ENCODE data around the gene HIVEP3.

HIVEP3 gene

DNA sequence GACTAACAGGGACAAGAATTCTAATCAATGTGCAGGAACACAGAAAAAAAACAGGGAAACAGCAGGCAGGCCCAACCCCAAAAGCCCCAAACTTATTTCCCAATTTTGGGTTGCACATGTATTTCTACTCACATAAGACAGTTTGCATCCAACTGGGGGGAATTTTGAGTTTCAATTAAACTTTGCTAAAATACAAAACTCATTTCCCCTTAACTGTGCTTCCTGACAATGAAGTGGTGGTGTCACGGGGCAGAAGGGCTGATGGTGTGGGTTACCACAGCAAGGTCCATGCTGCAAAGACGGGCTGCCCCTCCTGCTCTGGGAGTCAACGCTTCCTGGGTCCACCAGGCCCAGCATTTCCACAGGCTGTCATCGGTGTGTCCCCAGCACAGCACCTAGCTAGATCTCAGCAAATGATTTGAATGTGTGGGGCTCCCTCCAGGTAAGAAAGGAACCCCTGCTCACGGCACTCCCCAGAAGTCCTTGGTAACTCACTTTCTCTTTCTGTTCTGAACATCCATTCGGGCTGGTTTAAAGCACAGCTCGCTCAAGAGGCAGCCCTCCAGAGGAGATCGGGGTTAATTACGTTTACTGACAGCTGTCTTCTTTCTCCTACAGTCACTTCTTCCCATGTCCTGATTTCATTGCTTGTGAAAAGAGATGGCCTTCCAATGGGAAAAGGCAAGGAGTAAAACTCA lies 27.4 kb downstream of the HIVEP3 start:
- DNase-seq, result peak; percentile 78

DNA sequence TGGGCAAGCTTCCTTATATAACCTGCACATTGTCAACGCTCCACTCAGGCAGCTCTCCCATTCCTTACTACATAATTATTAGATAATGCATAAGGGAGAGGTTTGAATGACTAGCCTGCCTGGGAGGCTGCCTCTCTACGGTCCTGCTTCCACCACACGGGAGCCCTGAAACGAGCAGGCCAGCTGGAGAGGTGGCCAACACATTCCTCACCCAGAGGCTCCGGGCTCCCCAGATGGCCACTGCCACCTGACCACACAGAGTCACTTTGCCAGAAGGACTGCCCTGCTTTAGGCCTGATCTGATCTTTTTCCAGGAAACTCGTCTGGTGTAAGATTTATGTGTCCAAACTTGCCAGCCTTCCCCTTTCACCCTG lies 27.9 kb downstream of the HIVEP3 start:
- DNase-seq, result no peak

DNA sequence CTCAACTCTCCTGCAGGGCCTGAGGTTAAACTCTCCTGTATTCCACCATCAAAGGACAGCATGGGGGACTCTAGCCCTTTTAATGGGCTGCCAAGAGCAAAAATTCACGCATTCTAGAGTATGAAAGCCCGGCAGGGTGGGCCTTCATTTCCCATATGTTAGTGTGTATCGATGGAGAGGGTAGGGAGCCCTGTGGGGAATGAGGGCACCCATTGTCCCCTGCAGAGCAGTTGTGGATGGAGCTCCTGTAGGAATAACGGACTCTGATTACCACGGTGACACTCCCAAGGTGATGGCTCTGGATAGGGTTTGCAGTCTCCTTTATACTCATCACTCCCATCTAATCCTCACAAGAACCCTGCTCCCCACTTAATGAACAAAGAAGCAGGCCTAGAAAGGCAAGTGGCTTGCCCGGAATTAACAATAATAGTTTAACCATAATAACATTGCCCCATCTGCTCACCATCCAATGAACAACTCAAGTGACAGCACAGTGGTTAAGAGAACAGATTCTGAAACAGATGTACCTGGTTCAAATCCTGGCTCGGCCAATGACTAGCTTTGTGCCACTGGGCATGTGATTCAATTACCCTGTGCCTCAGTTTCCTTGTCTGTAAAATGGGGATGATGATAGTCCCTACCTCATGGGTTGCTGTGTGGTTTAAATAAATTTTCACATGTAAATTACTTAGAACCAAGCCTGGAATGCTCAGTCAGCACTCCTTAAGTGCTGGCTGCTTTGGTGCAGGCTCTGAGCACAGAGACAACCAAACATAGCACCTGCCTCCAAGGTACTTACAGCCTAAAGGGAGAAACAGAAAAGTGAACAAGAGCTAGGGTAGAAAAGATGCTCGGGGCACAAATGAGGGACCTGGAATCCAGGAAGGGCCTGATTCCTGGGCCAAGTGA lies 29.0 kb downstream of the HIVEP3 start:
- DNase-seq, result no peak

DNA sequence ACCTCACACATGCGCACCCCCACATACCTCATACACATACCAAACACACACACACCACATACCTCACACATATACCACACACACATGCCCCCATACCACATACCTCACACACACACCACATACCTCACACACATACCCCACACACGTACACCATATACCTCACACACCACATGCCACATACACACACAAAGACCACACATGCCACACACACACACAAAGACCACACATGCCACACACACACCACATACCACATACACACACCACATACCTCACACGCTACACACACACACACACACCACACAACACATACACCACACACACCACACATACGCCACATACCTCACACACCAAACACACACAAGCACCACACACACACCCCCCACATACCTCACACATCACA lies 30.0 kb downstream of the HIVEP3 start:
- no peak for DNase-seq

DNA sequence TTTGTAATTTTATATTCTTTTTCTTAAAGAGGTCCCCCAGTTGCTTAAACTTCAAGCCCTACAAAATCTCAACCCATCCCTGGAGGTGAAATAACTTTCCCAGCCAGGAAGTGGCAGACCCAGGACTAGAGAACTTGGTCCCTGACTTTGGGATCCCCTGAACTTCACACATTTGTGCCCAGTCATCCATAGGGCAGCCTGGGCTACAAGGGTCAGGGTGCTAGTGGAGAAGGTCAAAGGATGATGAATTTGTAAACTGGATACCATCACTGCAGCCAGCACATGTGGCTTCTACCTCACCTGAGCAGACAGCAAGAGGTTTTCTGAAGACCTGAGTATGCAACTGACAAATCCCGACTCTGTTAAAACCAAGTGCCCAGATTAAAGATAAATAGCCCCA lies 31.4 kb downstream of the HIVEP3 start:
- DNase-seq, result no peak

DNA sequence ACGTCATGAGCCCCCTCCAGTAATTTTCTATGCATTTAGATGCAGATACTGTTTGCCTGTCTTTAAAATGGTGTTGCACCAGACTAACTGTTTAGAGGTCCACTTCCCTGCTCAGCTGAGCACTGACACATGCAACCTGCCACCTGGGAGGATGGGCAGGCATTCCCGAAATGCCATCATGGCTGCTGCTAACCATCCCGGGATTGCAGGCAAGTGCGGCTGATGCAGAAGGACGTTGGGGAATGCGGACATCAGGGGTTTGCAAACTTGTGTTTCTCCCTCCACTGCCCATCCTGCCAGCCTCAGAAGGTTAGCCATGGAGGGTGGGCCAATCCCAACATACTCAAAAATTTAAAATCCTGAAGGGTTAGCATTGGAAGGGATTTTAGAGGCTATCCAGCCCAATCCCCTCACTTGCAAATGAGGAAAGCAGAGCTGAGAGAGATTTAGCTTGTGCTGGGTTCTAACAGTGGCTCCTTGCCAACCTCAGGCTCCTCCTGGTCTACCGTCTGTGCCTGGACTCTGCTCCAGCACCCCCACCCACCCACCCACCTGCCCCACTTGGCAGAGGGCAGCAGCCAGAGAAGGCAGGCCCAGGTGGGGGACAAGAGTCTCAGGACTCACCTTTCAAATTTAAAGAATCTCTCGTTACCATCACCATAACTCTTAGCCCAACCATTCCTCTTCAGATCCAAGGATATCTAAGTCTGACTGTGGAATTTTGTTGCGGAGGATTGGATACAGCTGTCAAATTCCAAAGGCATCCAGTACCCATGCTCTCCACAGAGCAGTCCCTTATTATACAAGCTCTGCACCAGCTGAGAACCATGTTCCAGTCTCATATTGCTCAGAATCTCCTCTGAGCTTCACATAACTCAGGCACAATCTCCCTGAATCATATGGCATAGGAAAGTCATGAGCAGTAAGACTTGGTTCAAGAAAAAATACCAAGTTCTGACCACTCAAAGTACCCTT lies 34.2 kb downstream of the HIVEP3 start:
- DNase-seq, result no peak

DNA sequence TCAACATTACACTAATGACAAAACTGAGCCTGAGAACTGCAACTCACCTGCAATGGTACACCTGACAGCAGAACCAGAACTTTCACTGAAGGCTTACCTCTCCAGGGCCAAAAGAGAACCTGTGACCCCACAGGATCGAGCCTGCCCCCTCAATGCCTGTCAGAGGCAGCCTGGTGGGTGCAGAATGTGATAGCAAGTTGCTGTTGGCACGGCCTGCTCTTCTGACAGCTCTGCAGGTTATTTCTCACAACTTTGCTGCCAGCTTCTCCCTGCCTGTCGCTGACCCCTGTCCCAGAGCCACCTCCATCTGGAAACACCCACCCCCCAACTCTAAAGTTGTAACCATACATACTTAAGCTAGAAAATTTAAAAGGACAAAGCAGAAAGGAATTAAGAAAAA lies 35.2 kb downstream of the HIVEP3 start:
- DNase-seq, result no peak

DNA sequence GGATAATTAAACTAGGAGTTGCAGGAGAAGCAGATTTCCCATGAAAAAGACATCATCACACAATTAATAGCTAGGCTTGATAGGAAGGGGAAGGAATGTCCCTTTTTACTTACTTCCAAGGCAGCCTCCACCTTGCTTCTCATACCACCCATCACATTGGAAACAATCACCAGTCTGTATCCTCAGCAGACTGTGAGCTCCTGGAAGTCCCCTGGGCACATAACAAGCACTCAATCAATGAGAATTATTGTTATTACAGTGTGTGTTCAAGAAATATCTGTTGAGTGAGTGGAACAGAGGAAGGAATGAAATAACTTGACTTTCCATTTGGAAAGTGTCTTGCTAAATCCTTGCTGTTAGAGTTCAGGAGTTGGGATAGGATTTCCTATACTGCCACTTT lies 36.2 kb downstream of the HIVEP3 start:
- DNase-seq, result no peak

DNA sequence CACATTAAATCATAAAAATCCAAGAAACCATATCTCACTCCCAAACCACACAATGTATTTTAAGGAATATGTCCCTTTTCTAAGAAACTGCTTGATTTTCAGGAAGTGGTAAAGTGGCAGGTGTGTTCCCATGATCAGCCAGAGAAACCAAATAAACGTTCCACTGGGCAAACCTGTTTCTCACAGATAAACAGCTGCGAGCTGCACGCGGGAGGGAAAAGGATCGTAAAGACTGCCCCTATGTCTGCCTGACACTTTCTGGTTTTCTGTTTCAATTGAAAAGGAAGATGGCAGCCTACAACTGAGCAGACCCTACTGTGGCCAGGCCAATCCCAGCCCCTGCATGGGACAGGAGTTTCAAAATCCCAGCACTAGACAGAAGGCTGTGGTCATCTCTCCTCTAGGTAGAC lies 36.6 kb downstream of the HIVEP3 start:
- DNase-seq, result peak; percentile 88

DNA sequence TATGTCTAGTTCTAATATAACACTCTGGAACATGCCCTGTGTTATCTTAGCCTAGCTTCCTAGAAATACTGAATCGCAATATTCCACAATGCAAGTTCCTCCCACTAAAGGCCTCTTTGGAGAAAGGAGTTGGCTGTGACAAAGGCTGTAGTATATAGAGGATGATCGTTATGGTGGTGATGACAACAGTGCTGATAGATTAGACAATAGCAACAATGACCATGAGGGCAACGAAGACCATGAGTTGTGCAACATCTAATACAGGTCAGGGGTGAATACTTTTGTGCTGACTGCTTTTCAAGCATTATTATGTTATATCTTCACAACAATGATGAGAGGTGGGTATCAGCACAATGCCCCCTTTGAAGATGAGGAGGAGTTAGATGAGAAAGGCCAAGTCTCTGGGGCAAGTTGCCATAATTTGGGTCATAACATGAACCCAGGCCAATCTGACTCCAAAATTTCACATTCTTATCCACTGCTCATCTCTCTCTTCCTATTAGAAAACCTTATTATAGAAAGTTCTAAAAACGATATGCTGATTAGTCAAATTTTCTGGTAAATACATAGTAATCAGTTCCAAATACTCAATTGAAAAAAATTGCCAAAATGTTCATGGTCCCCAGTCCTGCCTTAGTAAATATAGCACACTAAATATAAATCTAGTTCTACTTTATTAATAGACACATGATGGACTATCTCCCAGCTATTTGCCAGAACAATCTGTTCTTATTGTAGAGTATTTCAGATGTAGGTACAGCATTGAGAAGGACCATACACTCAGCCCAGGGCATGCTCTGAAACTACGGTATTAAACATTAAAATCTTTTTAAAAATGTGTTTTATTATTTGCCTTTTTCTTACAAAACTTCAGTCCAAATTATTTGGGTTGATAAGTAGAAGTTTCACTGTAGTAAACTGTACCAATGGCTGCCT lies 37.5 kb downstream of the HIVEP3 start:
- DNase-seq, result no peak

DNA sequence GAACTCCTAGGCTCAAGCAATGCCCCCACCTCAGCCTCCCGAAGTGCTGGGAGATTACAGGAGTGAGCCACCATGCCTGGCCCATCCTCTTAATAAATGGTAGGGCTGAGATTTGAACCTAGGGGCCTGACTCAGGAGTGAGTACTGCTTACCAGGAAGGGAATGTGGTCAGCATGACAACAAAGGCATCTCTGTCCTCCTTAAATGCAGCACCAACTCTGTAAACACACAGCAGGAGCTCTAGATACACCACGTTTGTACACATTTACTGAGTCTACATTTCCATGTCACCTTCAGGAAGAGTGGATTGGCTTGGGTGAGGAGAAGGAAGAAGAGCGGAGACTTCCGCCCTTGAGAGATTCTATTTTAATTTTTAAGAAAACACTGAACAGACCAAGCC lies 38.5 kb downstream of the HIVEP3 start:
- DNase-seq, result no peak

DNA sequence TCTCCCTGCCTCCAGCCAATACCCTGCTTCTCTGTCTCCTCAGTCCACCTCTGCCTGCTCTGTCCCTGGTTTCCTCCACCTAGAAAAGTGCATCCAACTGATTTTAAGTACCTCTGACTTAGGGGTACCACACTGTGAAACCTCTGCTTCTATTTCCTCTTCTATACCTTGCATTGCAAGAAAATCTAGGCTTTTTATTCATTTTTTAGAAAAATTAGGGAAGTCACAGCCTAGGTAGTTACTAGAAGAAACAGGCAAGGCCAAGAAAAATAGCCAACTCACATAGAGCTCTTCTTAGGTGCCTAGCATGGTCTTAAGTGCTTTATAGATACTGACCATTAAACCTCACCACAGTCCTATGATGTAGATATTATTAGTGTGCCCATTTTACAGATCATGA lies 39.1 kb downstream of the HIVEP3 start:
- DNase-seq, result no peak

DNA sequence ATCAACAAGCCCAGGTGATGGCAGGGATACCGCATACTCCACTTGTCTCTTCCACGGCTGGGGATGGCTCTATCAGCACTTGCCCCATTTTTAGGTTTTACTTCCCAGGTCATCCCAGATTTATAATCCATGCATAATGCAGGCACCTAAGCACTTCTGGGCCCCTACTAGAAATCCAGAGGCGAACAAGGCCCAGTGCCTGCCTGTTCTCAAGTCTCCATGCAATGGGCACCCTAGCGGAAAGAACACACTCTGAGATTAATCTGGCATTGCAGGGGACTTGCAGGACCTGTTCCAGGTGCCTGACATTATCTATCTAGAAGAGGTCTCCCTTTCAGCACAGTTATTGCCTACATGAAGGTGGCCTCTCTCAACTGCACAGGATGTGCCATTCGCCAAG lies 39.8 kb downstream of the HIVEP3 start:
- no peak for DNase-seq

DNA sequence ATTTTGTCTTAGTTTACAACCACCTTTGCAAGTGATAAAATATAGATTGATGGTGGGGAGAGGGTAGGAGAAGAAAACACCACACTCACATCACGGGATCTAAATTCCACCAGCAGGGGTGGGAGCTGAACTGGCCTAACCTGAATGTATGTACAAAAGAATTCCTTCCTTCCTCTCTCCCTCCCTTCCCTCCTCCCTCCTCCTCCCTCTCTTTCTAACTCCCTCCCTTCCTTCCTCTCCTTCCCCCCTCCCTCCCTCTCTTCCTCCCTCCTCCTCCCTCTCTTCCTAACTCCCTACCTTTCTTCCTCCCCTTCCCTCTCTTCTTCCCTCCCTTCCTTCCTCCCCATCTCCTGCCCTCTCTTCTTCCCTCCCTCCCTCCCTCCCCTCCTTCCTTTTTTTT lies 40.2 kb downstream of the HIVEP3 start:
- no peak for DNase-seq

DNA sequence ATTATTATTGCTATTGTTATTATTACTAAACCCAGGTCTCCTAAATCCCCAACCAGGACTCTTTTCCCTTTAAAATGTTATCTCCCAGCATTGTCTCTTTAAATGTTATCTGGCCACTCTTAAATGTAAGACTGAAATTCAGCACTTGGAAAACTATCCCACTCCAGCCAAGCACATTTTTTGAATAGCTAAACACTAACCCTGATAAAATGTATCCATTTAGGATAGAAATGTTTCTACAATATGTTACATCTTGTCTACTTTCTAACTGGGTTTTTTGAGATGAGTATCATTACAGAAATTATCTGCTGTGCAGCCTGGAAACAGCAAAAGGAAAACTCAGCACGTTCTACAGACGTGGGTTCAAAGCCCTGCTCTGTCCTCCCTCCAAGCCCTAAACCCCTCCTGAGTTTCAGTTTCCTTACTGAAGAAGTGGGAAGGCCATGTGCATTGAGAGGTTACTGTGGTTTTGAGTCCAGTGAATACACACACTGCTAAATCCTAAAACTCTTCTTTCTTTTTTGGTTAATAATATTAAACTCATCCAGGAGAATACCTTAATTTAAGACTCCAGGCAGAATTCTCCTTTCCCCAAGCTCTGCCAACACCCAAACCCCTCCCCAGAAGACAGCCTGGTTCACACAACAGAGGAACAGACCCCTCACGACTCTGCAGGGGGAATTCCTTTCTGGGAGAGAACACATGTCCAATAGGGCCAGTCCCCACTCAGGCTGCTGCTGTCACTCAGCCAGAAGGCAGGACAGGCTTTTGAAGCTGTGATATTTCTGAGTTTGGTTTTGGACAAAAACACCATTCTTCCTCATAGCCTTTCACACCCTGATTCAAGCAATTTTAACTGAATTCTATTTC lies 41.9 kb downstream of the HIVEP3 start:
- DNase-seq, result no peak

DNA sequence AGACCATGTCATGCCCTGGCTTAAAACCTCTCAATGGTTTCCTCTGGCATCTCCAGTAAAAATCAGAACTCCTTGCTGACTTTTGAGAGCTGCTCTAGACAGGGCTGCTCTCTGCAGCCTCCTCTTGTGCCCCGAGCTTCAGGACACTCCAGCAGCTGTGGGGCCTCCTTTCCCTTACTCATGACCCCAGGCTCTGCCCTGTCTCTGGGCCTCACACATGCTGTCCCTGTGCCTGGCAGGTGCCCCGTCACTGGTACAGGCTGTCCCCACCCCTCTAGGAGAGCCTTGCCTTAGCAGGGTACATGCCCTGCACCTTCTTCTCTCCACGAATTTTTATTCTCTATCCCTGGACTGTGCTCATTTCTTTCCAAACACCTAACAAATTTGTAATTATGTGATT lies 43.2 kb downstream of the HIVEP3 start:
- DNase-seq, result no peak

DNA sequence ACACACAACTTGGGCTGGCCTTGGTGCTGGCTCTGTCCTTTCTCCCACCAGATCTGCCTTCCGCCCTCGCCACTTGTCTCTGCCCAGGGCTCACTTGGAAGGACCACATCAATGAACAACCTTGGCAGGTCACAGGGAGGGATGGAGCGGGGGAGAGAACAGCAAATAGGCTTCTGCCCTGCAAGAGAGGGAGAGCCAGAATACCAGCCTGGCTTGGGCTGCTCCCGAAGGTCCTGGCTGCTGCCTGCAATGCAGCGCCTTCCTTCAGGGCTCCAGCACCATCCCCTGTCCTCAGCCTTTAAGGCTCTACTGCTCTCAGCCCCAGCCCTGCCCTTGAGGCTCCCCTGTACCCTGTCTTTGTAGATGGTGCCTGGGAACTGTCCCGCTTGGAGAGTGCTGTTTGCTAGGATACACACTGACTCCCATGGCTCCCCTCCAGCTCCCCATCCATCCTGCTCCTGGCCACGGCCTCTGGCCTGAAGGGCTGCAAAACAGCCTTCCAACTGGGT lies 43.8 kb downstream of the HIVEP3 start:
- no peak for DNase-seq

DNA sequence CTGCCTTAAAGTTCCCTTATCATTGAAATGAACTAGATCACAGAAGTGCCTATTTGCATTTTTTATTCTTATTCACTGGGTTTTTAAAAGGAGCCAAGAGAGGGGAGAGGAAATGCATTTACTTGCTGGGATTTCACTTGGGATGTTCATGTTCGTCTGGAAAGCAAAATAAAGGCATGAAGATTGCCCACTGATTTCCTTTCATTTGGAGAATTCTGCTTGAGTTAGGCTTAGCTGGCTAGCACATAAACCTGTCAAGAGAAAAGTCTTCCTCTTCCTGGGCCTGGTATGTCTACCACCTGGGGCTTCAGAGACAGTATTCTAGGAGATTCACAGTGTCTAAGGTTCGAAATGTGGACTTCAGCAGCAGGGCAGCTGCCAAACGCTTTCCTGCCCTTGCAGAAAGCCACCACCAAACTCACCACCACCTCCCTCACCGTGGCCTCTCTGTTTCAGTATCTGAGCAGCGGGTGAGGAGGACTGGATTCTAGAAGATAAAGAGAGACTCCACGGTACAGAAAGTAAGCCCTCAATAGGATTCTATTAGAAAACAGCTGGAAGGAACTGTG lies 44.5 kb downstream of the HIVEP3 start:
- no peak for DNase-seq

DNA sequence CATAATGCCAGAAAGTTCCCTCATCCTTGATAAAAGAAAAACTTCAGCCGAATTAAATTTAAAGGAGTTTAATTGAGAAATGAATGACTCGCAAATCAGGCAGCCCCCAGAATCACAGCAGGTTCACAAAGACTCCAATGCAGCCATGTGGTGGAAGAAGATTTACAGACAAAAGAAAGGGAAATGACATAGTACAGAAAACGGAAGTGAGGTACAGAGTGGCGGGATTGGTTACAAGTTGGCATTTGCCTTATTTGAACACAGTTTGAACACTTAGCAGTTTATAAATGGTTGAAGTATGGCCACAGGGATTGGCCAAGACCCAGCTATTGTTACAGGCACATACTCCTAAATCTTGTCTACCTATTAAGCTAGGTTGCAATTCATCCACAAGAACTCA lies 46.6 kb downstream of the HIVEP3 start:
- no peak for DNase-seq

DNA sequence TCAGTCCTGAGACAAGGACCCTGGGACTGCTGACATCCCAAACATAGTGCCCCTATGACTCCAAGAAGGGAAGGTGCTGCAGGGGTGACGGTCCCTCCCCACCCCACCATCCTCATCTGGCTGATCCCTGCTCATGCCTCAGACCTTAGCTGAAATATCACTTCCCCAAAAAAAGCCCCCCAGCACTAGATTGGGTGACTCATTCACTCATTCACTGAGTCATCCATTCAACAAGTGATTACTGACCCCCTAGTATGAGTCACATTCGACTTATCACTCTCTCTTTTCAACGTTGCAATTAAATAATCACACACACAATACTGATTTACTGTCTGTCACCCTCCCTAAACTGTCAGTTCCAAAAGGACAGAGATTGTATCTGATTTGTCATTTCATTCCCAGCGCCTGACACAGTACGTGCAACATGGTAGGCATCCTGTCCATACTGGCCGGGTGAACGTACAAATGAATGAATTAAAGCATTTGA lies 48.6 kb downstream of the HIVEP3 start:
- no peak for DNase-seq

All from hematopoietic multipotent progenitor cell treated with erythropoietin and hydrocortisone succinate and interleukin-3 and kit ligand, for 6 days (in vitro differentiated cells).